Measurements from ENCODE around the gene TNS4.

TNS4 gene

DNA sequence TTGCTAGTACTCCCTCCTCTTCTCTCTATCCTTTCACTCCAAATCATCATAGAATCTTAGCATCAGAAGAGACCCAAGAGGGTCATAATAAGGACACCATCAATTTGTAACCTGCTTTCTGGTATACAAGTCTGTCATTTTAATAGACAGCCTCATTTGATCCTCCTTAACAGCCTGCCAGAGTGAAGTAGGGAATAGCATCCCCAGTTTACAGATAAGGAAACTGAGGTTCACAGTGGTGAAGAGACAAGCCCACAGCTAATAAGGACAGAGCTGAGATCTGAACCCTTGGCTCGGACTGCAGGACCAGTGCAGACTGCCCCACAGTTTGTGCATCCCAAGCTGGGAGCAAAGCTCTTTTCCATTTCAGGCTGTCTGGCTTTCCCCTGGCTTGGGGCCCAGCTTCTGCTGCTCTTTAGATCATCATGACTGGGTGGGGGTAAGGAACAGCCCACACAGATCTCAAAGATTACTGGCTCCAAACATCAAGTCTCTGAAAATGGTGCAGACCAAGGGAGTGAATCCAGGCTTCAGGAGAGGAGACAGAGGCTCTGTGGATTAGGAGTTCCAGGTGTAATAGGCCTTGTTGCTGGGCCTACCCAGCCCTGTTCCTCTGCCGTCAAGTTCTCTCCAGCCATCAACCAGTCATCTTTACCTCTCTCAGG is 68.4 kb downstream of the TNS4 start:
- DNase-seq, result no peak

- no peak for DNase-seq
Measured at GRCh38 chr17:40431231-40431602, 70.2 kb downstream of the TNS4 start.

DNA sequence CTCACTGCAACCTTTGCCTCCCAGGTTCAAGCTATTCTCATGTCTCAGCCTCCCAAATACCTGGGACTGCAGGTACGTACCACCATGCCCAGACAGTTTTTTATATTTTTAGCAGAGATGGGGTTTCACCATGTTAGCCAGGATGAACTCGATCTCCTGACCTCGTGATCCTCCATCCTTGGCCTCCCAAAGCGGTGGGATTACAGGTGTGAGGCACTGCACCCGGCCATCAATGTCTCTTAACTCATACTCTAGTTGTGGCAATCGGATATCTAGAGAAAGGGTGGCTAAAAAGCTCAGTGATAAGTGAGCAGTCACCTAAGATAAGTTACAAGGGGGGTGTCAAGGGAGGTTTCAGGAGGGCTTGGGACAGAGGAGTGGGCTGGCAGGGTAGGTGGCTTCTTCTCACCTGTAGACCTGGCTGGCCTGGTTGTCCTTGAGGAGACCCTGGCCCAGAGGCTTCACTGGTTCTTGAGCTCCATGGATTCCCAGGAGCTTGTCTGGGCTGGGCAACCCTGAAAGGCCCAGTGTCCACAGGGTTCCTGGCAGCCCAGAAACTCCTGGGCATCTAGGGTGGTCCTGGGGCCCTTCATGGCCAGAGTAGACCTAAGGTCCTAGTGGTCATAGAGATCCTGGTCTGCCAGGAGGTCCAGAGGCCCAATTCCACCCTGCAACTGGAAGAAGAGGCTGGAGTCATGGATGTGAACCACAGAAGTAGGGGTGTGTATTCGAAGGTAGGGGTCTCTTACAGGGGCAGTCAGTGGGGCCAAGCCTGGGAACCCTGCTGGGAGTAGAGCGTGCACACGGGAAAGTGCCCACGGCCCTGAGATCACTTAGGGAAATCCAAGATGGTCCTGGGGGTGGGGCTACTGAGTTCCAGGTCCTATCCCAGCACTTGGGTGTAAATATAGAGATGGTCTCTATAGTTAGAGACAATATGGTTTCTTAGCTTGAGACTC is 70.9 kb downstream of the TNS4 start:
- no peak for DNase-seq

GRCh38 chr17:40427002-40427491 is 74.4 kb downstream of the TNS4 start:
- DNase-seq, result no peak
